Neuronal stem cell (in vitro differentiated cells): ENCODE data around the gene SLC9A9.

ENCODE experiments used
- DNase-seq: peaks from one replicate; pipeline ENCODE4 v3.0.0-alpha.2; 2013; ENCODE audit warnings: low spot score
- H2AFZ ChIP-seq: one replicate; pipeline ENCODE4 v1.6.1; 2013; ENCODE audit warnings: mild to moderate bottlenecking, low read length, inconsistent platforms
- H2AK5ac ChIP-seq: 2 replicates; pipeline ENCODE4 v1.6.1; 2013; ENCODE audit warnings: low read depth, mild to moderate bottlenecking, inconsistent platforms, low read length, moderate library complexity, mixed read lengths
- H2BK120ac ChIP-seq: 2 replicates; pipeline ENCODE4 v1.6.1; 2013; ENCODE audit warnings: low read depth, mild to moderate bottlenecking, inconsistent platforms, low read length, moderate library complexity, mixed read lengths
- H2BK12ac ChIP-seq: one replicate; pipeline ENCODE4 v1.6.1; 2013; ENCODE audit warnings: low read length, inconsistent platforms
- H2BK15ac ChIP-seq: 2 replicates; pipeline ENCODE4 v1.6.1; 2013; ENCODE audit warnings: mild to moderate bottlenecking, low read length, inconsistent platforms, mixed read lengths
- H2BK5ac ChIP-seq: one replicate; pipeline ENCODE4 v1.6.1; 2013; ENCODE audit warnings: inconsistent platforms, mild to moderate bottlenecking, low read length, moderate library complexity
- H3K14ac ChIP-seq: one replicate; pipeline ENCODE4 v1.6.1; 2013; ENCODE audit warnings: low read length, inconsistent platforms
- H3K18ac ChIP-seq: 2 replicates; pipeline ENCODE4 v1.6.1; 2013; ENCODE audit warnings: low read length, inconsistent platforms
- H3K23ac ChIP-seq: 2 replicates; pipeline ENCODE4 v1.6.1; 2013; ENCODE audit warnings: low read depth, mild to moderate bottlenecking, mixed read lengths, low read length, inconsistent platforms; ENCODE audit not compliant: poor library complexity
- H3K27ac ChIP-seq: replicated peaks from 3 replicates; pipeline ENCODE4 v1.5.1; 2013; ENCODE audit warnings: low read length, inconsistent platforms
- H3K27me3 ChIP-seq, 3 experiments: 2 replicates each; pipeline ENCODE4 v1.6.1; 2013; ENCODE audit warnings: low read length in 3 of 3, mild to moderate bottlenecking in 2 of 3, inconsistent platforms in 1 of 3, low read depth in 1 of 3, mixed read lengths in 1 of 3, moderate library complexity in 1 of 3; ENCODE audit not compliant: control insufficient read depth in 3 of 3, insufficient read depth in 3 of 3
- H3K36me3 ChIP-seq, 2 donors: replicated peaks in 1 of 2; 2 replicates each; pipeline ENCODE4 v1.6.1; 2013; ENCODE audit warnings: low read length in 2 of 2; ENCODE audit not compliant: control insufficient read depth in 2 of 2, insufficient read depth in 2 of 2
- H3K4ac ChIP-seq: 2 replicates; pipeline ENCODE4 v1.6.1; 2013; ENCODE audit warnings: inconsistent platforms, mild to moderate bottlenecking, low read length, moderate library complexity
- H3K4me1 ChIP-seq, 2 donors: 1 replicate in 1 of 2; 2 replicates in 1 of 2; pipeline ENCODE4 v1.6.1; 2013; ENCODE audit warnings: low read length in 2 of 2, low read depth in 1 of 2; ENCODE audit not compliant: control insufficient read depth in 2 of 2, insufficient read depth in 1 of 2
- H3K4me2 ChIP-seq: one replicate; pipeline ENCODE4 v1.6.1; 2013; ENCODE audit warnings: mild to moderate bottlenecking, low read length, inconsistent platforms; ENCODE audit not compliant: insufficient read depth, poor library complexity, severe bottlenecking
- H3K4me3 ChIP-seq, 2 donors: 2 replicates each; pipeline ENCODE4 v1.5.1; 2013; ENCODE audit warnings: low read length in 2 of 2, mild to moderate bottlenecking in 2 of 2, inconsistent platforms in 1 of 2, moderate library complexity in 1 of 2
- H3K79me1 ChIP-seq: one replicate; pipeline ENCODE4 v1.6.1; 2013; ENCODE audit warnings: low read depth, mild to moderate bottlenecking, inconsistent platforms, low read length, moderate library complexity
- H3K9ac ChIP-seq: one replicate; pipeline ENCODE4 v1.6.1; 2013; ENCODE audit warnings: mild to moderate bottlenecking, low read depth, low read length, inconsistent platforms; ENCODE audit not compliant: poor library complexity
- H3K9me3 ChIP-seq, 2 donors: replicated peaks in 1 of 2; 2 replicates each; pipeline versions ENCODE3 to v1.6.1; 2013; ENCODE audit warnings: low read length in 2 of 2, mild to moderate bottlenecking in 2 of 2, inconsistent platforms in 1 of 2, low read depth in 1 of 2, mixed read lengths in 1 of 2, moderate library complexity in 1 of 2; ENCODE audit not compliant: control insufficient read depth in 2 of 2, insufficient read depth in 1 of 2
- H4K8ac ChIP-seq: one replicate; pipeline ENCODE4 v1.6.1; 2013; ENCODE audit warnings: low read depth, mild to moderate bottlenecking, inconsistent platforms, low read length, moderate library complexity
- H4K91ac ChIP-seq: one replicate; pipeline ENCODE4 v1.6.1; 2013; ENCODE audit warnings: low read length, low read depth, mild to moderate bottlenecking, inconsistent platforms; ENCODE audit not compliant: poor library complexity
- WGBS, 2 donors: extraction: QIAGEN DNeasy Blood & Tissue Kit; methylation state at CpG; one replicate each; pipeline ENCODE4 v1.1.7; 2013; ENCODE audit warnings: missing lambda C conversion rate in 2 of 2, mixed read lengths in 1 of 2; ENCODE audit not compliant: insufficient read length in 2 of 2, insufficient replicate concordance in 1 of 2; ENCODE audit errors: extremely low coverage in 2 of 2; 5-methylcytosine and 5-hydroxymethylcytosine counted together

Gene SLC9A9

GRCh38 chr3:143412084-143412483 is 436.2 kb downstream of the SLC9A9 start:
- Histone ChIP-seq H3K18ac (no peak overlapping the region), H2BK120ac (no peak overlapping the region), H2BK15ac (no peak overlapping the region), H3K4me2 (no peak overlapping the region), H4K91ac (no peak overlapping the region), H2BK5ac (no peak overlapping the region), H3K27ac (no peak overlapping the region), H3K4me3 (no peak overlapping the region), H3K9ac (no peak overlapping the region), H3K36me3 (no peaks in the 10 kb centered on the region), H2BK12ac (no peak overlapping the region), H3K27me3 (no peaks in the 10 kb centered on the region), H2AK5ac (no peak overlapping the region), H3K23ac (no peak overlapping the region), H3K79me1 (no peaks in the 10 kb centered on the region), H2AFZ (no peak overlapping the region), H3K9me3 (no peaks in the 10 kb centered on the region), H3K4me1 (no peaks in the 10 kb centered on the region), H3K14ac (no peak overlapping the region), H4K8ac (no peak overlapping the region), H3K4ac (no peak overlapping the region)
- DNase-seq: no peak
- WGBS, 2 donors: no CpG with 5 or more reads among the region's 3 CpGs

DNA sequence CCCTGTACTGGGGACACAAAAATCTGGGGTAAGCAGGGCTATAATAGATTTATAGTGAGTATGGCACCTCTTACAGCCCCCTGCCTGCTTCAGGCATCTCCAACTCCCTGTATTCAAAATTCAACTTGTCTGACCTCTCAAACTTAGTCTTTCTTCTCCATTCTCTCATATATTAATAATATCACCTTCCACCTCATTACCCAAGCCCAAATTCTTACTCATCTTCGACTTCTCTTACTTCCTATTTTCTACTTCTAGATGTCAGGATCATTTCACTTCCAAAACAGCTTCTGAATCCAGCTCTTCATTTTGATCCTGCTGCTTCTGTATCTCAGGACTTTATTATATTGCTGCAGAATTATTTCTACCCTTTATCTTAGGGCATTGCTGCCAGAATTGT is 438.0 kb downstream of the SLC9A9 start:
- H3K79me1 ChIP-seq: no peaks in the 10 kb centered on the region
- no peak overlapping the region for H2AK5ac ChIP-seq
- H3K18ac ChIP-seq: no peak overlapping the region
- H4K91ac ChIP-seq: no peak overlapping the region
- H3K4me1 ChIP-seq: no peaks in the 10 kb centered on the region
- no peak overlapping the region for H2BK12ac ChIP-seq
- no peak overlapping the region for H3K4me3 ChIP-seq
- WGBS, 2 donors: 100% methylated on average over 1 of the region's 1 CpG
- H2BK15ac ChIP-seq: no peak overlapping the region
- H3K9me3 ChIP-seq: no peaks in the 10 kb centered on the region
- no peak overlapping the region for H4K8ac ChIP-seq
- H2BK5ac ChIP-seq: no peak overlapping the region
- no peak overlapping the region for H3K4ac ChIP-seq
- no peak overlapping the region for H3K23ac ChIP-seq
- no peak overlapping the region for H2AFZ ChIP-seq
- H3K14ac ChIP-seq: no peak overlapping the region
- no peaks in the 10 kb centered on the region for H3K36me3 ChIP-seq
- H3K4me2 ChIP-seq: no peak overlapping the region
- H3K9ac ChIP-seq: no peak overlapping the region
- H3K27ac ChIP-seq: no peak overlapping the region
- no peak overlapping the region for H2BK120ac ChIP-seq
- H3K27me3 ChIP-seq: no peaks in the 10 kb centered on the region
- no peak for DNase-seq

DNA sequence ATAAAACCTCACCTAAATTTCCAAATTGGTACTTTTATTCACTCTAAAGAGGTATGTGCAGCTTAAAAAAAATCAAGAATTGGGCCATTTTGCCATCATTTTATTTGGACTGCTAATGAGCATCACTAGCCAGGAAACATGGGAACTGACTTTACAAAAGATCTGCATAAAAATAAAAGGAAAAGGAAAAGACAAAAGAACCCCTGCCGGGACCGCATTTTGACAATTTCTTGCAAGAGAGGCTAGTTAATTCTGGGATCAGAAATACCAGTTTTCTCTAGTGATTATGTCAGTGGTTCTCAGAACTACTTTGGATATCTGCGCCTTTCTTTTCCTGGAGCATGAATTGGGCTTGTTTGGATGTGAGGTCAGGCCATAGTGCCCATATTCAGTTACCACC is 439.5 kb downstream of the SLC9A9 start:
- Histone ChIP-seq H3K9ac (no peak overlapping the region), H2BK12ac (no peak overlapping the region), H3K4me2 (no peak overlapping the region), H3K4me3 (no peak overlapping the region), H2AK5ac (no peak overlapping the region), H3K36me3 (no peaks in the 10 kb centered on the region), H3K4me1 (no peaks in the 10 kb centered on the region), H4K8ac (no peak overlapping the region), H3K79me1 (no peaks in the 10 kb centered on the region), H3K27ac (no peak overlapping the region), H3K27me3 (no peaks in the 10 kb centered on the region), H2BK15ac (no peak overlapping the region), H3K4ac (no peak overlapping the region), H3K18ac (no peak overlapping the region), H4K91ac (no peak overlapping the region), H2AFZ (no peak overlapping the region), H3K14ac (no peak overlapping the region), H3K23ac (no peak overlapping the region), H2BK5ac (no peak overlapping the region), H3K9me3 (no peaks in the 10 kb centered on the region), H2BK120ac (no peak overlapping the region)
- no peak for DNase-seq
- no CpG with 5 or more reads among the region's 3 CpGs for WGBS, 2 donors

DNA sequence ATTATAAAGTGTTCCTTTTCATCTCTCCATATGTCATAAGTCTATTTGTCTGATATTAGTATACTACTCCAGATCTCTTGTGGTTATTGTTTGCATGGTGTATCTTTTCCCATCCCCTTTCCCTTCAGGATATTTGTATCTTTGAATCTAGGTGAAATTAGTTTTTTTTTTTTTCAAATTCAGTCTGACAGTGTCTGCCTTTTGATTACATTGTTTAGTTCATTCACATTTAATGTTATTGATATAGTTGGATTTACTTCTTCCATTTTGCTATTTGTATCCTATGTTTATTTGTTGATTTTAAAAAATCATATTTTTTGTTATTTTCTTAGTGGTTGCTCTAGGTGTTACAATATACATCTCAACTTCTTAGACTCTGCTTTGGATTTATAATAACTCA is 445.7 kb downstream of the SLC9A9 start:
- H3K27ac ChIP-seq: no peak overlapping the region
- H3K14ac ChIP-seq: no peak overlapping the region
- no peak overlapping the region for H3K4me3 ChIP-seq
- H3K4me2 ChIP-seq: no peak overlapping the region
- H3K18ac ChIP-seq: no peak overlapping the region
- no peak overlapping the region for H2BK5ac ChIP-seq
- H2AFZ ChIP-seq: no peak overlapping the region
- no peak overlapping the region for H3K23ac ChIP-seq
- no peak overlapping the region for H3K4ac ChIP-seq
- H2BK120ac ChIP-seq: no peak overlapping the region
- no peaks in the 10 kb centered on the region for H3K36me3 ChIP-seq
- no peak overlapping the region for H2BK12ac ChIP-seq
- H3K9me3 ChIP-seq: no peaks in the 10 kb centered on the region
- no peak for DNase-seq
- no peak overlapping the region for H4K91ac ChIP-seq
- H3K4me1 ChIP-seq: no peaks in the 10 kb centered on the region
- H3K27me3 ChIP-seq: no peaks in the 10 kb centered on the region
- no peak overlapping the region for H2AK5ac ChIP-seq
- H3K9ac ChIP-seq: no peak overlapping the region
- no peak overlapping the region for H2BK15ac ChIP-seq
- H3K79me1 ChIP-seq: no peaks in the 10 kb centered on the region
- H4K8ac ChIP-seq: no peak overlapping the region
